Chondrocyte (in vitro differentiated cells): ENCODE measurements around the gene IFT57. TPM values are rescaled to one million over a fixed set of nuclear protein-coding genes. Genes with fewer than 3 reads are reported as not detected.

ENCODE experiments used
- DNase-seq: peaks from one replicate; pipeline ENCODE4 v3.0.0; 2021; ENCODE audit warnings: mixed read lengths, low spot score
- H3K27ac Mint-ChIP-seq: one replicate; pipeline ENCODE4 v1.8.0; 2021; ENCODE audit warnings: mild to moderate bottlenecking, moderate library complexity, mixed read lengths; ENCODE audit not compliant: unreplicated experiment
- H3K27me3 Mint-ChIP-seq: 2 replicates; pipeline ENCODE4 v1.8.0; 2021; ENCODE audit warnings: low read depth, mixed read lengths
- H3K36me3 Mint-ChIP-seq: 2 replicates; pipeline ENCODE4 v1.8.0; 2021; ENCODE audit warnings: low read depth, mixed read lengths
- H3K4me1 Mint-ChIP-seq: 2 replicates; pipeline ENCODE4 v1.8.0; 2021; ENCODE audit warnings: low read depth, mild to moderate bottlenecking, mixed read lengths
- H3K4me3 Mint-ChIP-seq: one replicate; pipeline ENCODE4 v1.8.0; 2021; ENCODE audit warnings: mild to moderate bottlenecking, moderate library complexity, mixed read lengths; ENCODE audit not compliant: unreplicated experiment
- H3K9me3 Mint-ChIP-seq: 2 replicates; pipeline ENCODE4 v1.8.0; 2021; ENCODE audit warnings: low read depth, mixed read lengths
- total RNA-seq: library from RNA; stranded (reverse); gene quantifications from 3 replicates; pipeline ENCODE4 v1.2.1, GENCODE V29; 2021
- TF ChIP-seq, protein P1 (sequence below): fragments of 200-600 bp; sonication (generic); IDR thresholded peaks from 2 replicates; pipeline ENCODE4 v1.5.0; 2021; ENCODE audit warnings: antibody characterized with exemption, mild to moderate bottlenecking, moderate library complexity

Gene IFT57
- total RNA-seq, 1 donor from 2014 or later: 22.4 TPM

DNA sequence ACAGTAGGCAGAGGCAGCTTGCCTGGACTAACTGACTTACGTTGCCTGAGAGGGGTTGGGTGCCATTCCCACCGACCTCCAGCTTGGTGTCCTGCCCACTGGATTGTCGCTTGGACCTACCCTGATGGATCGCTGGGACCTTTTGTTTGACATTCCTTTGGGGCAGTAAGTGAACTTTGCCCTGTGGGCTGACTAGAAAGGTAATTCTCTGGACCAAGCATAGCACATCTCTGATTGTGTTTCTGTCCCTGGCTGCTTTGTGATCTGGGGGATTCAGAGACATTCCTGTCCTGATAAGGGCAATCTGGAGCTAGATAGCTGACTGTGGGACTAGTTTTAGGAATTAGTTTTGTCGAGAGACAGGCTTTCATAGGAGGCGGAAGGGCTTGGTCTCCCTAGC is 19.5 kb upstream of the IFT57 start:
- peaks cover 5% of the 10 kb centered on the region for H3K4me1 Mint-ChIP-seq
- H3K4me3 Mint-ChIP-seq: no peak overlapping the region
- H3K9me3 Mint-ChIP-seq: no peaks in the 10 kb centered on the region
- no peaks in the 10 kb centered on the region for H3K27me3 Mint-ChIP-seq
- no peaks in the 10 kb centered on the region for H3K36me3 Mint-ChIP-seq
- H3K27ac Mint-ChIP-seq: no peak overlapping the region
- TF ChIP-seq, protein P1, sequence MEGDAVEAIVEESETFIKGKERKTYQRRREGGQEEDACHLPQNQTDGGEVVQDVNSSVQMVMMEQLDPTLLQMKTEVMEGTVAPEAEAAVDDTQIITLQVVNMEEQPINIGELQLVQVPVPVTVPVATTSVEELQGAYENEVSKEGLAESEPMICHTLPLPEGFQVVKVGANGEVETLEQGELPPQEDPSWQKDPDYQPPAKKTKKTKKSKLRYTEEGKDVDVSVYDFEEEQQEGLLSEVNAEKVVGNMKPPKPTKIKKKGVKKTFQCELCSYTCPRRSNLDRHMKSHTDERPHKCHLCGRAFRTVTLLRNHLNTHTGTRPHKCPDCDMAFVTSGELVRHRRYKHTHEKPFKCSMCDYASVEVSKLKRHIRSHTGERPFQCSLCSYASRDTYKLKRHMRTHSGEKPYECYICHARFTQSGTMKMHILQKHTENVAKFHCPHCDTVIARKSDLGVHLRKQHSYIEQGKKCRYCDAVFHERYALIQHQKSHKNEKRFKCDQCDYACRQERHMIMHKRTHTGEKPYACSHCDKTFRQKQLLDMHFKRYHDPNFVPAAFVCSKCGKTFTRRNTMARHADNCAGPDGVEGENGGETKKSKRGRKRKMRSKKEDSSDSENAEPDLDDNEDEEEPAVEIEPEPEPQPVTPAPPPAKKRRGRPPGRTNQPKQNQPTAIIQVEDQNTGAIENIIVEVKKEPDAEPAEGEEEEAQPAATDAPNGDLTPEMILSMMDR: no peak
- no peak for DNase-seq

- Mint-ChIP-seq H3K27ac (no peak overlapping the region), H3K9me3 (no peaks in the 10 kb centered on the region), H3K4me3 (no peak overlapping the region), H3K36me3 (no peaks in the 10 kb centered on the region), H3K4me1 (no peaks in the 10 kb centered on the region), H3K27me3 (no peaks in the 10 kb centered on the region)
- no peak for DNase-seq
- TF ChIP-seq, protein P1: no peak
Measured at GRCh38 chr3:108241146-108241545, 18.9 kb upstream of the IFT57 start.

DNA sequence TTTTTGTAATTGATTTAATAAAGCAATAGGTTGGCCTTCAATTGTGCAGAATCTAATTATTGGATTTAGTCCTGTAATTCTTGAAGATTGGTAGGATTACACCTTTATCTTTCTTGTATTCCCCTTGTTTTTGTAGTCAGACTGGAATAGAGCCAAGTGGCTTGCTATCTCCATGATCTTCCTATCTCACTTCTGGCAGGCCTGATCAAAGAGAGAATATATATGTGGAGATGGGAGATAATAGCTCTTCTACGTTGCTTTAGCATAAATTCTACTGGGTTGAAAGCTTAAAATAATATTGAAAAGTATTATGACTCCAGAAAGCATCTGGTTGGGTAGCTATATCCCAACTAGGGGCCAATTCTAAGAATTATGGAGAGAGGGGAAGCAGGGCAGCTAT is 16.9 kb upstream of the IFT57 start:
- H3K27me3 Mint-ChIP-seq: no peaks in the 10 kb centered on the region
- H3K4me1 Mint-ChIP-seq: no peaks in the 10 kb centered on the region

GRCh38 chr3:108235290-108235689 is 13.1 kb upstream of the IFT57 start:
- no peaks in the 10 kb centered on the region for H3K36me3 Mint-ChIP-seq
- no peaks in the 10 kb centered on the region for H3K27me3 Mint-ChIP-seq
- TF ChIP-seq, protein P1: no peak
- no peaks in the 10 kb centered on the region for H3K9me3 Mint-ChIP-seq
- no peaks in the 10 kb centered on the region for H3K4me1 Mint-ChIP-seq
- no peak overlapping the region for H3K27ac Mint-ChIP-seq
- DNase-seq: no peak
- no peak overlapping the region for H3K4me3 Mint-ChIP-seq

More for the DNA sequence above, 16.9 kb upstream of the IFT57 start:
- Mint-ChIP-seq H3K4me3 (no peak overlapping the region), H3K36me3 (no peaks in the 10 kb centered on the region), H3K27ac (no peak overlapping the region), H3K9me3 (no peaks in the 10 kb centered on the region)
- no peak for DNase-seq
- TF ChIP-seq, protein P1: no peak

DNA sequence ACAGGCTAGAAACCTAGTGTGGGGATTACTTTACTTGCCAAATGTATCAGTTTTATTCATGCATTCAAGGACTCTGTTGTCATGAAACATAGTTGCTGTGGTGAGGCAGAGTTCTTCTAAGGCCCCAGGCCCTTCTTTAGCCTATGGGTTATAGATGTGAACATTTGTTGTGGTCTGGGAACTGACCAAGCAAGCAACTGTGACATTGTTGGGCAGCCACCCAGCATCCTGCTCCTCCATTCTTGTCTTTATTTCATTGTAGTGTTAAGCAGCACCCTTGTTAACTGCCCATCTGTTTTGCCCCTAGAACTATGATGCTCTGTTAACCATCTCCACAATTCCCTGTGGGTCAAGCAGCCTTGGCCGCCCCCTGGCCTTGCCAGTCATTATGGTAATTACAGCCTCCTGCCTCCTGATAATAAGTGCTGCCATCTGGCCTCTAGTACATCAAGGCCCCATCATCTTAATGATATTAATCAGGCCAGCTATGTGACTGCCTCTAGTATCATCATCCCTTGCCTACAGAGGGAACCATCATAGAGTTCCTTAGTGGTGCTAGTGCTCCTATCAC is 12.2 kb upstream of the IFT57 start:
- Mint-ChIP-seq H3K4me3 (no peak overlapping the region), H3K27ac (no peak overlapping the region), H3K27me3 (no peaks in the 10 kb centered on the region), H3K9me3 (no peaks in the 10 kb centered on the region), H3K36me3 (no peaks in the 10 kb centered on the region), H3K4me1 (no peaks in the 10 kb centered on the region)
- TF ChIP-seq, protein P1: no peak
- no peak for DNase-seq
